ENCODE measurements around the gene GNB4. TPM values are rescaled to one million over a fixed set of nuclear protein-coding genes. Genes with fewer than 3 reads are reported as not detected.

GNB4 gene
- total RNA-seq (2022; extraction: Qiagen RNA extraction; ENCODE audit: low read depth): 9.4 to 17.3 TPM (median 15.4 TPM) in 5 replicates

GRCh38 chr3:179451265-179452175, at the start of gene GNB4:
Gene GNB4 (minus strand): TSS chr3:179451470. CDS start chr3:179426200, 25,270 bp downstream.

GRCh38 chr3:179347345-179348194, 103.7 kb downstream of the GNB4 start, which contains the start of gene MFN1:
Gene MFN1 (plus strand): TSS chr3:179347709. CDS start chr3:179348852, 1,143 bp downstream.

Other genes starting within 250 kb of the GNB4 start
- 0.91 to 1.6 TPM (median 1.2 TPM) in 5 replicates for gene KCNMB3, start 200.4 kb downstream of the GNB4 start, total RNA-seq (2022; extraction: Qiagen RNA extraction; ENCODE audit: low read depth)
- 19.3 to 27.2 TPM (median 23.8 TPM) in 5 replicates for gene ZNF639, start 128.4 kb downstream of the GNB4 start, total RNA-seq (2022; extraction: Qiagen RNA extraction; ENCODE audit: low read depth)
- gene MFN1, start 103.8 kb downstream of the GNB4 start, total RNA-seq (2022; extraction: Qiagen RNA extraction; ENCODE audit: low read depth): 17.0 to 23.4 TPM (median 19.5 TPM) in 5 replicates
- gene ACTL6A, start 111.5 kb upstream of the GNB4 start, total RNA-seq (2022; extraction: Qiagen RNA extraction; ENCODE audit: low read depth): 54.2 to 69.7 TPM (median 58.3 TPM) in 5 replicates
- 34.8 to 44.0 TPM (median 41.3 TPM) in 5 replicates for gene MRPL47, start 153.2 kb upstream of the GNB4 start, total RNA-seq (2022; extraction: Qiagen RNA extraction; ENCODE audit: low read depth)
- gene NDUFB5, start 153.3 kb upstream of the GNB4 start, total RNA-seq (2022; extraction: Qiagen RNA extraction; ENCODE audit: low read depth): 43.9 to 55.4 TPM (median 48.1 TPM) in 5 replicates
- 10.0 to 14.0 TPM (median 12.7 TPM) in 5 replicates for gene USP13, start 201.6 kb upstream of the GNB4 start, total RNA-seq (2022; extraction: Qiagen RNA extraction; ENCODE audit: low read depth)

All from A549 treated with DMSO at 1 μM for 4 hours (cell line).